RKO (cell line): ENCODE data around the gene PGAP1.
A peak's percentile ranks its signal among the peaks of the same experiment; 100 is the strongest.
"Not testable (repeated sequence)": the region's sequence is repeated elsewhere in the genome, so short reads cannot be mapped to it uniquely, and the experiment has no call there.

Source experiments
- DNase-seq: peaks from one replicate; pipeline ENCODE4 v3.0.0-alpha.2; 2016; ENCODE audit warnings: low spot score

Gene PGAP1

GRCh38 chr2:196951973-196952372 is 25.5 kb upstream of the PGAP1 start:
- no peak for DNase-seq

DNA sequence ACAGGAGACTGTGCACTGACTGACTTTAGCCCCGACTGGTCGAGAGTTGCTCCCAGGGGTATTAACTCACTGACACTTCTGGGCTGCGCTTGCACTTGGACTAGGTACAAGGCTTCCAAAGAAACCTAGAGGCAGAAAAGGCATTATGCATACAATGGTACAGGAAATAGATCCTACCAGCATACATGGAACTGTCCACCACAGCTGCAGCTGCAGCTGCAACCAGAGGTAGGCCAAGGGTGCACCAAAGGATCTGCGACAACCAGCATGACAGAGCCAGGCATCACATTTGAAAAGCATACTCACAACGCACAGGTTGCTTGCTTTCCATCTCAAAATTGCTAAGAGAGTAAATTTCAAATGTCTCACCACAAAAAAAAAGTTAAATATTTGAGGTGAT is 22.6 kb upstream of the PGAP1 start:
- DNase-seq: no peak

- no peak for DNase-seq
These were observed 18.1 kb upstream of the PGAP1 start for GRCh38 chr2:196944570-196944969.

- no peak for DNase-seq
These were observed 15.0 kb upstream of the PGAP1 start for GRCh38 chr2:196941398-196942078.

GRCh38 chr2:196939371-196939770 is 12.9 kb upstream of the PGAP1 start:
- peak; percentile 29 for DNase-seq

DNA sequence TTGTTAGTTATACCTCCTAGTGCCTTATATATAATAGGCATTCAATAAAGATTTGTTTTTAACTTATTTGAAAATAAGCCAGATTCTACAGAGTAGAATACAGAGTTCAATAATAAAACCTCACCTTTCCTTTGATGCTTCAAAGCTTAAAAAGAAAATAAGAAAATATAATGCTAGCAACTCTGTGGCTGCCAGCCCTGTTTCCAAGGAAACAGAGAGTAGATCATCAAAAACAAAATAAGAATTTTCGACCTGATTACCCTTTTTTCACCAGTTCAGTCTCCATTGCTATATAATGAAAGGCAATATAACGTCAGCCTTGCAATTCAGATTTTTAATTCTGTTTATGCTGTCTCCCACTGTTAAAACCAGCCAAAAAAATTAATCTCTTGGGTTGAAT is 8.9 kb upstream of the PGAP1 start:
- DNase-seq: no peak

GRCh38 chr2:196934672-196935071 is 8.2 kb upstream of the PGAP1 start:
- no peak for DNase-seq

DNA sequence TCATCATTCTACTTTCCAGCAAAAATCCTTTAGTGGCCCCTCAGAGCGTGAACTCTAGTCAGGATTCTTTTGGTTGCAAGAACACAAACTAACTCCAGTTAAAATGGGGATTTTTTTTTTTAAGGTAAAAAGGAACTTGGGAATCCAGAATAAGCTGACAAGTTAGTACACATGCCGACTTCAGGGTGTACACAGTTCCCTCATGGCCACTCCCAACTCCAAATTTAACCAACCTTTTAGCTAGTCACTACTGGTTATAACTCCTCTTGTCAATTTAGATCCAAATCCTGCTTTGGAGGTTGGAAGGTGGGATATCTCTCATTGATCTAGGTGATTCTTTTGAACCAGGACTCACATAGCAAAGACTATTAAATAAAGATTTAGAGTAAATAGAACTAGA is 5.0 kb upstream of the PGAP1 start:
- no peak for DNase-seq

GRCh38 chr2:196927376-196928225 is 1.1 kb upstream of the PGAP1 start:
- peak; percentile 57 for DNase-seq

- DNase-seq: peak; percentile 59
These were observed 542 bp downstream of the PGAP1 start for GRCh38 chr2:196925768-196926561.

DNA sequence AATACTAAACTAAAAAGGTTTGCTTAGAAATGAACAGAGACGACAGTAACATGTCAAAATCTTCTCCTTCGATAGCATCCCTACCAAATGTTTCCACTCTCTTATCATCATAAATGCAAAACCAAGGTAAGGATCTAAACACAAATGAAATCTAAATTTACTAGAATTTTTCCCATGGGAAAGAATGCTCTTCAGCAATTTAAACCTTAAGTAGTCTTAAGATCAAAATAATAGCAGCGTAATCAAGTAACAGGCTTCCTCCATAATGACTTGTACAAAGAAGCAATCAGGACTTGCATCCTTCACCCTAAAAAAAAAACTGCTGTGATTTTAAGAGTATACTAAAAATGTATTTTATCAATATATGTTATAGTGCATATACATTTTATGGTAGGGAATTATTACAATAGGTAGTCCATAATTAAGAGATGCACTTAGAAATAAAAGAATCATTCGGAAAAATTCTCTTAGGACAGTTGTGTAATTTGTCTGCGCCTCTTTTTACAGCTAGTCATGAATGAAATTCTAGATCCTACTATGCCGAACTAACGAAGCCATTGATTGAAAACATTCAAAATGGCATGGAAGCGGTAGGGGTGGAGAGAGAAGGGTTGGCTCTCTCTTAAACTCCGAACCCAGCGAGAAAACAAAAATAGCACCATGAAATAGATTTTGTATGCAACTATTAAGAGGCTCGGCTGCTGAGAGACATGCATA is 1.3 kb downstream of the PGAP1 start:
- DNase-seq: peak; percentile 46

DNA sequence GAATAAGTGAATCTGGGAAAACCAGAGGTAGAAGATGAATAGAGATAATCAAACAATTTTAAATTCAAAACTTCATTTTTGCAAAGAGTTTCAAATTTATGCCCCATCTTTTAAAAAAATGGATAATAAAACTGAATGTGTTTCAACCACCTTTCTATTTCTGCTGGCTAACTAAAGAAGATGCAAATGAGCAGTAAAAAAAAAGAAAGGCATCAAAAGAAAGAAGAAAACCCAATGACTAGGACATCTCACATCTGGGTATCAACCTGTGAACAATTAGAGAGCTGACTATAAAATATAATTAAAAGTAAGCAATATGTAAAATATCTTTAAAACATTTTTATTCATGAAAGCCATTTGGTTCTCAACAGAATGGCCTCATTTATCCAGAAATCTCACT is 2.5 kb downstream of the PGAP1 start:
- no peak for DNase-seq

- DNase-seq: no peak
These were observed 7.6 kb downstream of the PGAP1 start for GRCh38 chr2:196918927-196919326.

- DNase-seq: no peak
These were observed 8.7 kb downstream of the PGAP1 start for GRCh38 chr2:196917802-196918201.

GRCh38 chr2:196915507-196916189 is 10.9 kb downstream of the PGAP1 start:
- no peak for DNase-seq

GRCh38 chr2:196914867-196915460 is 11.5 kb downstream of the PGAP1 start:
- DNase-seq: no peak

DNA sequence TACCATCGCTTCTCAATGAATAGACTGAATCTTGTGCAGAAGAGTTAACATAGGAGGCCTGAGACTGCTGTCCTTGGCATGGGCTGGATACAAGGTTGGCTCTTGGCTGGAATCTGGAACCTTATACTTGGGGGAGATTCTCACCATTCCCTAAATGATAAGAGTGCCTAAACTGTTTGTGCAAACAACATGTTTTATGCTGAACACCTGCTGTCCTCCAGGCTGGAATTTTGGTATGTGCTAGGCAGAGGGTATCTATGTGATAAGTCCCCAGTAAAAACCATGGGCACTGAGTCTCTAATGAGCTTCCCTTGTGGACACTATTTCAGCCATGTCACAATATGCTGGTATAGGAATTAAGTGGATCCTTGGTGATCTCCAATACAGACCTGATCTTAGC is 12.8 kb downstream of the PGAP1 start:
- DNase-seq: no peak

- DNase-seq: not testable (repeated sequence)
These were observed 21.1 kb downstream of the PGAP1 start for GRCh38 chr2:196905365-196905764.

DNA sequence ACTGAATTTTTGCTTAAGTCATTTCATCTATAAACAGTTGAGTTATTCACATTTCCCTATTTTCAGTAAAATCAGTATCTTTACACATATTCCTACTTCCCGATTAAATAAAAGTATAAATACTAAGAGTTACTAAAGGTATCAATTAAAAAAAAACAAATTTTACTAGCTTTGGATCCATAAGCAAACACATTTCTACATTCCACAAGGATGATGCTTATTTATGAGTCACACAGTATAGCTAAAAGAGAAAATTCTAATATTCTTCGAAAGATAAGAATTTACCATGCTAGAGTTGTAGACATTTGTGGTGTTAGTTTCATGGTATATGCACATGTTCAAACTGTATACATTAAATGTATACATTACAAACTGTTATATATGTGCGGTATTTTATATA is 23.7 kb downstream of the PGAP1 start:
- DNase-seq: no peak

GRCh38 chr2:196900843-196901242 is 25.7 kb downstream of the PGAP1 start:
- DNase-seq: no peak

GRCh38 chr2:196899976-196900375 is 26.5 kb downstream of the PGAP1 start:
- no peak for DNase-seq
